Measurements from ENCODE around the gene LRRC8E.

- TF ChIP-seq CTCF (IDR thresholded peaks at IDR 0.05): no peak
- TF ChIP-seq POLR2A (IDR thresholded peaks at IDR 0.05): no peak
Measured at GRCh38 chr19:7921302-7921966, 33.1 kb downstream of the LRRC8E start.

Measured in uterus (tissue), 2 donors.